ENCODE results near the gene TUSC2.

DNA sequence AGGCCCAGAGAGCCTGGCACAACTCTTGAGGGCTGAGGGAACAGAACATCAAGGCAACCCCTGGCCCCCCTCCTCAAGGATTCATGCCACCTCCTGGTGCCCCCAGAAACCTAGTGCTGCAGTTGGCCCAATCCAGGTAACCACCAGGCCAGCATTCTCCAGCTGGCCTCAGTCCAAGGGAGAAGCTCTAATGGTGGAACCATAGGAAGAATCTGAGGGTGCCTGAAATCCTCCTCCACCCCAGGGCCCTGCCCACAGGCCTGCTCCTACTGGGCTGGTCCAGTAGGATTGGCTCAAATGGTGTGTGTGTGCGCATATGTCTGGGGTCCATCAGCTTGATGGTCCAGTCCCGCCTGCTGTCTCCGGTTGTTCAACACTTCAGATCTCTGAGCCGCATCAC, 13.2 kb downstream of the TUSC2 start:
- TF ChIP-seq EP300 (IDR thresholded peaks at IDR 0.05; ENCODE audit: borderline replicate concordance in 1 of 2, control insufficient read depth in 1 of 2, low read depth in 2 of 2, low read length in 2 of 2) (no peak), POLR2A (IDR thresholded peaks at IDR 0.05; ENCODE audit: low read depth, low read length) (no peak), CBX3 (IDR thresholded peaks at IDR 0.05; ENCODE audit: borderline replicate concordance, low read depth) (no peak), ESRRA (IDR thresholded peaks at IDR 0.05; ENCODE audit: low read length) (no peak), IKZF2 (IDR thresholded peaks at IDR 0.05) (no peak)
- TF ChIP-seq, protein P1, sequence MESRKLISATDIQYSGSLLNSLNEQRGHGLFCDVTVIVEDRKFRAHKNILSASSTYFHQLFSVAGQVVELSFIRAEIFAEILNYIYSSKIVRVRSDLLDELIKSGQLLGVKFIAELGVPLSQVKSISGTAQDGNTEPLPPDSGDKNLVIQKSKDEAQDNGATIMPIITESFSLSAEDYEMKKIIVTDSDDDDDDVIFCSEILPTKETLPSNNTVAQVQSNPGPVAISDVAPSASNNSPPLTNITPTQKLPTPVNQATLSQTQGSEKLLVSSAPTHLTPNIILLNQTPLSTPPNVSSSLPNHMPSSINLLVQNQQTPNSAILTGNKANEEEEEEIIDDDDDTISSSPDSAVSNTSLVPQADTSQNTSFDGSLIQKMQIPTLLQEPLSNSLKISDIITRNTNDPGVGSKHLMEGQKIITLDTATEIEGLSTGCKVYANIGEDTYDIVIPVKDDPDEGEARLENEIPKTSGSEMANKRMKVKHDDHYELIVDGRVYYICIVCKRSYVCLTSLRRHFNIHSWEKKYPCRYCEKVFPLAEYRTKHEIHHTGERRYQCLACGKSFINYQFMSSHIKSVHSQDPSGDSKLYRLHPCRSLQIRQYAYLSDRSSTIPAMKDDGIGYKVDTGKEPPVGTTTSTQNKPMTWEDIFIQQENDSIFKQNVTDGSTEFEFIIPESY (IDR thresholded peaks at IDR 0.05) = no peak
- TF ChIP-seq, protein P2, sequence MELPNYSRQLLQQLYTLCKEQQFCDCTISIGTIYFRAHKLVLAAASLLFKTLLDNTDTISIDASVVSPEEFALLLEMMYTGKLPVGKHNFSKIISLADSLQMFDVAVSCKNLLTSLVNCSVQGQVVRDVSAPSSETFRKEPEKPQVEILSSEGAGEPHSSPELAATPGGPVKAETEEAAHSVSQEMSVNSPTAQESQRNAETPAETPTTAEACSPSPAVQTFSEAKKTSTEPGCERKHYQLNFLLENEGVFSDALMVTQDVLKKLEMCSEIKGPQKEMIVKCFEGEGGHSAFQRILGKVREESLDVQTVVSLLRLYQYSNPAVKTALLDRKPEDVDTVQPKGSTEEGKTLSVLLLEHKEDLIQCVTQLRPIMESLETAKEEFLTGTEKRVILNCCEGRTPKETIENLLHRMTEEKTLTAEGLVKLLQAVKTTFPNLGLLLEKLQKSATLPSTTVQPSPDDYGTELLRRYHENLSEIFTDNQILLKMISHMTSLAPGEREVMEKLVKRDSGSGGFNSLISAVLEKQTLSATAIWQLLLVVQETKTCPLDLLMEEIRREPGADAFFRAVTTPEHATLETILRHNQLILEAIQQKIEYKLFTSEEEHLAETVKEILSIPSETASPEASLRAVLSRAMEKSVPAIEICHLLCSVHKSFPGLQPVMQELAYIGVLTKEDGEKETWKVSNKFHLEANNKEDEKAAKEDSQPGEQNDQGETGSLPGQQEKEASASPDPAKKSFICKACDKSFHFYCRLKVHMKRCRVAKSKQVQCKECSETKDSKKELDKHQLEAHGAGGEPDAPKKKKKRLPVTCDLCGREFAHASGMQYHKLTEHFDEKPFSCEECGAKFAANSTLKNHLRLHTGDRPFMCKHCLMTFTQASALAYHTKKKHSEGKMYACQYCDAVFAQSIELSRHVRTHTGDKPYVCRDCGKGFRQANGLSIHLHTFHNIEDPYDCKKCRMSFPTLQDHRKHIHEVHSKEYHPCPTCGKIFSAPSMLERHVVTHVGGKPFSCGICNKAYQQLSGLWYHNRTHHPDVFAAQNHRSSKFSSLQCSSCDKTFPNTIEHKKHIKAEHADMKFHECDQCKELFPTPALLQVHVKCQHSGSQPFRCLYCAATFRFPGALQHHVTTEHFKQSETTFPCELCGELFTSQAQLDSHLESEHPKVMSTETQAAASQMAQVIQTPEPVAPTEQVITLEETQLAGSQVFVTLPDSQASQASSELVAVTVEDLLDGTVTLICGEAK (IDR thresholded peaks at IDR 0.05; ENCODE audit: borderline replicate concordance) = no peak
- TF ChIP-seq, protein P3, sequence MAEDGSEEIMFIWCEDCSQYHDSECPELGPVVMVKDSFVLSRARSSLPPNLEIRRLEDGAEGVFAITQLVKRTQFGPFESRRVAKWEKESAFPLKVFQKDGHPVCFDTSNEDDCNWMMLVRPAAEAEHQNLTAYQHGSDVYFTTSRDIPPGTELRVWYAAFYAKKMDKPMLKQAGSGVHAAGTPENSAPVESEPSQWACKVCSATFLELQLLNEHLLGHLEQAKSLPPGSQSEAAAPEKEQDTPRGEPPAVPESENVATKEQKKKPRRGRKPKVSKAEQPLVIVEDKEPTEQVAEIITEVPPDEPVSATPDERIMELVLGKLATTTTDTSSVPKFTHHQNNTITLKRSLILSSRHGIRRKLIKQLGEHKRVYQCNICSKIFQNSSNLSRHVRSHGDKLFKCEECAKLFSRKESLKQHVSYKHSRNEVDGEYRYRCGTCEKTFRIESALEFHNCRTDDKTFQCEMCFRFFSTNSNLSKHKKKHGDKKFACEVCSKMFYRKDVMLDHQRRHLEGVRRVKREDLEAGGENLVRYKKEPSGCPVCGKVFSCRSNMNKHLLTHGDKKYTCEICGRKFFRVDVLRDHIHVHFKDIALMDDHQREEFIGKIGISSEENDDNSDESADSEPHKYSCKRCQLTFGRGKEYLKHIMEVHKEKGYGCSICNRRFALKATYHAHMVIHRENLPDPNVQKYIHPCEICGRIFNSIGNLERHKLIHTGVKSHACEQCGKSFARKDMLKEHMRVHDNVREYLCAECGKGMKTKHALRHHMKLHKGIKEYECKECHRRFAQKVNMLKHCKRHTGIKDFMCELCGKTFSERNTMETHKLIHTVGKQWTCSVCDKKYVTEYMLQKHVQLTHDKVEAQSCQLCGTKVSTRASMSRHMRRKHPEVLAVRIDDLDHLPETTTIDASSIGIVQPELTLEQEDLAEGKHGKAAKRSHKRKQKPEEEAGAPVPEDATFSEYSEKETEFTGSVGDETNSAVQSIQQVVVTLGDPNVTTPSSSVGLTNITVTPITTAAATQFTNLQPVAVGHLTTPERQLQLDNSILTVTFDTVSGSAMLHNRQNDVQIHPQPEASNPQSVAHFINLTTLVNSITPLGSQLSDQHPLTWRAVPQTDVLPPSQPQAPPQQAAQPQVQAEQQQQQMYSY (CRISPR knock-in tag; IDR thresholded peaks at IDR 0.05) = no peak
